ENCODE results near the gene UBXN4.

GRCh38 chr2:135741043-135741394 lies 636 bp upstream of the UBXN4 start:
- TF ChIP-seq, protein P1, sequence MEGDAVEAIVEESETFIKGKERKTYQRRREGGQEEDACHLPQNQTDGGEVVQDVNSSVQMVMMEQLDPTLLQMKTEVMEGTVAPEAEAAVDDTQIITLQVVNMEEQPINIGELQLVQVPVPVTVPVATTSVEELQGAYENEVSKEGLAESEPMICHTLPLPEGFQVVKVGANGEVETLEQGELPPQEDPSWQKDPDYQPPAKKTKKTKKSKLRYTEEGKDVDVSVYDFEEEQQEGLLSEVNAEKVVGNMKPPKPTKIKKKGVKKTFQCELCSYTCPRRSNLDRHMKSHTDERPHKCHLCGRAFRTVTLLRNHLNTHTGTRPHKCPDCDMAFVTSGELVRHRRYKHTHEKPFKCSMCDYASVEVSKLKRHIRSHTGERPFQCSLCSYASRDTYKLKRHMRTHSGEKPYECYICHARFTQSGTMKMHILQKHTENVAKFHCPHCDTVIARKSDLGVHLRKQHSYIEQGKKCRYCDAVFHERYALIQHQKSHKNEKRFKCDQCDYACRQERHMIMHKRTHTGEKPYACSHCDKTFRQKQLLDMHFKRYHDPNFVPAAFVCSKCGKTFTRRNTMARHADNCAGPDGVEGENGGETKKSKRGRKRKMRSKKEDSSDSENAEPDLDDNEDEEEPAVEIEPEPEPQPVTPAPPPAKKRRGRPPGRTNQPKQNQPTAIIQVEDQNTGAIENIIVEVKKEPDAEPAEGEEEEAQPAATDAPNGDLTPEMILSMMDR (IDR thresholded peaks at IDR 0.05), result no peak
- TF ChIP-seq ZFX (IDR thresholded peaks at IDR 0.05; ENCODE audit: borderline replicate concordance), result no peak

All from 22Rv1 (cell line).